Lower leg skin (tissue), 3 donors: Measurements from ENCODE around the gene RING1.

Experiments
- CTCF ChIP-seq, 3 donors: fragments of 450-650 bp; IDR thresholded peaks; one replicate each; pipeline ENCODE4 v1.5.1; 2016; ENCODE audit warnings: antibody characterized with exemption in 3 of 3, mild to moderate bottlenecking in 3 of 3, moderate library complexity in 2 of 3
- POLR2A ChIP-seq, 2 donors: fragments of 450-650 bp; IDR thresholded peaks; one replicate each; pipeline ENCODE4 v1.6.1; 2016 to 2017; ENCODE audit warnings: antibody characterized with exemption in 2 of 2, mild to moderate bottlenecking in 1 of 2, moderate library complexity in 1 of 2

DNA sequence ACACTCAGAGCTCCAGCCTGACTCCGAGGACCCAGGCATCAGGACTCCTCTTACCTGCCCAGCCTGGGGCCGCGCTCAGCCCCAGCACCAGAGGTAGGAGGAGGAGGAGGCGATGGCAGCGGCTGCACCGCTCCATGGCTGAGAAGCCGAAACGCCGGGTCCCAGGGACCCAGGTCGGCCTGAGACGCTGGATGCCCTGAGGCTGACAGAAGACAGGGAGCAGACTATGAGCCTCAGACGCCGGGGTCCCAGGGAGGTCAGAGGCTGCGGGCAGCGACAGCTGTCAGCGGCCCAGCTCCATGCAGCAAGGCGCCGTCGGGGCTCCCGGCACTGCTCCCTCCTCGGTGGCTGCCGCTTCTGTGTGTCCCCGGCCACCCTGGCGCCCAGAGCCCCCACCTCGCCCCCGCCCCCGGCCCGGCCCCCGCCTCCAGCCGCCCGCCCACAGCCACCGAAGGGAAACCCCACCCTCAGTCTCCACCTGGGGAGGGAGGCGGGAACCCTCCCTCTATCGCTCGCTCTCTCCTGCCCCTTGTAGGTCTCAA lies 16.1 kb upstream of the RING1 start, which contains the start of gene COL11A2:
- no peak for TF ChIP-seq CTCF (IDR thresholded peaks at IDR 0.05)
- TF ChIP-seq POLR2A (IDR thresholded peaks at IDR 0.05), result no peak
